ENCODE measurements around the gene PLCD1.

DNA sequence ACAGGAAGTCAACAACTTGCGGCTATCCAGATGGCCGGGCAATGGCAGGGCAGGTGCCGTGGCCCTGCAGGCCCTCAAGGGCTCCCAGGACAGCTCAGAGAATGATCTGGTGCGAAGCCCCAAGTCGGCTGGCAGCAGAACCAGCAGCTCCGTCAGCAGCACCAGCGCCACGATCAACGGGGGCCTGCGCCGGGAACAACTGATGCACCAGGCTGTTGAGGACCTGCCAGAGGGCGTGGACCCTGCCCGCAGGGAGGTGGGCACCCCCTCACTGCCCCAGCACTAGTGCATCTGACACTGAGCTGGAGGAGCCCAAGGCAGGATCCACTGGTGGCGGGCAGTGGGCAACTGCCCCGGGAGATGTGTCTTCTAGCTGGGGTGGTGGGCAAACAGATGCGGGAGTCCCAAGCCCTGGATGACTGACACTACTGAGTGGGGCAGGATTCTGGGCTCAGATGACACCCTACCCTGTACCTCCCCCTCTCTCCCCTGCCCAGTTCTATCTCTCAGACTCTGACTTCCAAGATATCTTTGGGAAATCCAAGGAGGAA is 22.9 kb downstream of the PLCD1 start:
- TF ChIP-seq POLR2A (IDR thresholded peaks at IDR 0.05; ENCODE audit: insufficient read depth in 1 of 2, low read depth in 2 of 2, low read length in 2 of 2), result no peak
- TF ChIP-seq TBP (CRISPR knock-in tag; IDR thresholded peaks at IDR 0.05), result no peak
- no peak for TF ChIP-seq JUND (CRISPR knock-in tag; IDR thresholded peaks at IDR 0.05)
- TF ChIP-seq ZNF343 (CRISPR knock-in tag; IDR thresholded peaks at IDR 0.05), result no peak
- TF ChIP-seq, protein P1, sequence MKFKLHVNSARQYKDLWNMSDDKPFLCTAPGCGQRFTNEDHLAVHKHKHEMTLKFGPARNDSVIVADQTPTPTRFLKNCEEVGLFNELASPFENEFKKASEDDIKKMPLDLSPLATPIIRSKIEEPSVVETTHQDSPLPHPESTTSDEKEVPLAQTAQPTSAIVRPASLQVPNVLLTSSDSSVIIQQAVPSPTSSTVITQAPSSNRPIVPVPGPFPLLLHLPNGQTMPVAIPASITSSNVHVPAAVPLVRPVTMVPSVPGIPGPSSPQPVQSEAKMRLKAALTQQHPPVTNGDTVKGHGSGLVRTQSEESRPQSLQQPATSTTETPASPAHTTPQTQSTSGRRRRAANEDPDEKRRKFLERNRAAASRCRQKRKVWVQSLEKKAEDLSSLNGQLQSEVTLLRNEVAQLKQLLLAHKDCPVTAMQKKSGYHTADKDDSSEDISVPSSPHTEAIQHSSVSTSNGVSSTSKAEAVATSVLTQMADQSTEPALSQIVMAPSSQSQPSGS (CRISPR knock-in tag; IDR thresholded peaks at IDR 0.05), result no peak
- no peak for TF ChIP-seq CHD2 (IDR thresholded peaks at IDR 0.05; ENCODE audit: low read depth, low read length)

Data from HepG2 (cell line).